ENCODE data around the gene CRTC3. TPM values are rescaled to one million over a fixed set of nuclear protein-coding genes. Genes with fewer than 3 reads are reported as not detected.

The CRTC3 gene
- total RNA-seq, 1 experiment from 2014 or later = 3.9 TPM

GRCh38 chr15:90637693-90638092, 108.0 kb downstream of the CRTC3 start:
- Histone ChIP-seq H2BK20ac (ENCODE audit: low read depth, low read length, poor library complexity, severe bottlenecking) (no peak overlapping the region), H3K27ac (ENCODE audit: insufficient read length, low read depth, low read length) (no peak overlapping the region), H4K20me1 (ENCODE audit: control insufficient read depth, insufficient read depth, insufficient read length) (no peaks in the 10 kb centered on the region), H3K27me3 (ENCODE audit: insufficient read depth, low read length) (no peaks in the 10 kb centered on the region), H3K23me2 (ENCODE audit: insufficient read length, low read depth, low read length, poor library complexity, severe bottlenecking) (no peaks in the 10 kb centered on the region), H2BK12ac (ENCODE audit: insufficient read length, low read depth, low read length) (no peak overlapping the region), H3K4me2 (ENCODE audit: insufficient read depth, insufficient read length, low read length) (no peak overlapping the region), H3T11ph (ENCODE audit: low read length) (no peak overlapping the region), H3K79me2 (ENCODE audit: insufficient read depth, low read length) (no peaks in the 10 kb centered on the region), H3K23ac (ENCODE audit: insufficient read length, low read depth, low read length) (no peak overlapping the region), H2AK5ac (ENCODE audit: insufficient read length, low read length) (no peak overlapping the region), H4K5ac (ENCODE audit: insufficient read length, low read depth, low read length) (no peak overlapping the region), H3K79me1 (ENCODE audit: insufficient read depth, low read depth, low read length, poor library complexity, severe bottlenecking) (no peaks in the 10 kb centered on the region), H2AFZ (ENCODE audit: low read length) (no peak overlapping the region), H3K9me3 (ENCODE audit: control insufficient read depth, low read depth, low read length) (no peaks in the 10 kb centered on the region), H3K9ac (ENCODE audit: extremely low read depth, insufficient read length, low read length) (no peak overlapping the region), H4K8ac (replicated peaks; ENCODE audit: insufficient read length, low read depth, low read length) (no peak overlapping the region), H2BK5ac (ENCODE audit: insufficient read length, low read length) (no peak overlapping the region), H3K14ac (ENCODE audit: insufficient read depth, low read length) (no peak overlapping the region), H3K4me1 (ENCODE audit: insufficient read depth, low read length) (no peaks in the 10 kb centered on the region), H4K91ac (ENCODE audit: insufficient read length, low read depth, low read length) (no peak overlapping the region), H2BK120ac (ENCODE audit: low read depth, low read length, poor library complexity, severe bottlenecking) (no peak overlapping the region), H3K18ac (ENCODE audit: insufficient read length, low read depth, low read length) (no peak overlapping the region), H3K56ac (ENCODE audit: insufficient read length, low read depth, low read length) (no peak overlapping the region), H2BK15ac (ENCODE audit: low read depth, low read length) (no peak overlapping the region), H3K4ac (ENCODE audit: low read depth, low read length) (no peak overlapping the region)
- H3K4me3 Mint-ChIP-seq = no peak overlapping the region
- H3K27me3 Mint-ChIP-seq (ENCODE audit: low read depth) = no peaks in the 10 kb centered on the region; the same call in 1 of the 2 replicates
- H3K4me1 Mint-ChIP-seq = peaks cover 12 to 15% of the 10 kb centered on the region in 2 experiments
- H3K36me3 Mint-ChIP-seq (ENCODE audit: insufficient read depth in 1 of 3, low read depth in 3 of 3) = peaks cover 5 to 12% (median 9%) of the 10 kb centered on the region in 3 experiments
- peak overlapping the region in 1 of 3 experiments; percentile 0; a peak in 1 of 7 replicates for H3K27ac Mint-ChIP-seq
- H3K9me3 Mint-ChIP-seq = peaks cover 0 to 2% of the 10 kb centered on the region in 2 experiments; a peak in 3 of 5 replicates
- no CpG with 5 or more reads among the region's 6 CpGs for WGBS (ENCODE audit: extremely low coverage, insufficient read length, low lambda C conversion rate)
- no peak for DNase-seq
- TF ChIP-seq CTCF (conservative IDR thresholded peaks at IDR 0.05) = no peak
